ACC112 (cell line): ENCODE results near the gene SULT2B1.
"Not testable (repeated sequence)": the region's sequence is repeated elsewhere in the genome, so short reads cannot be mapped to it uniquely, and the experiment has no call there.

Experiments used
- H2AFZ ChIP-seq: fragments of 200-600 bp; sonication (generic); one replicate; pipeline ENCODE4 v1.6.0; 2017; ENCODE audit warnings: antibody characterized with exemption, low read length; ENCODE audit not compliant: unreplicated experiment
- H3K27ac ChIP-seq: fragments of 200-600 bp; sonication (generic); 2 replicates; pipeline ENCODE4 v1.5.1; 2014; ENCODE audit warnings: low read depth, mild to moderate bottlenecking, antibody characterized with exemption, low read length, moderate library complexity
- H3K27me3 ChIP-seq: fragments of 200-600 bp; sonication (generic); 2 replicates; pipeline ENCODE4 v1.6.1; 2014; ENCODE audit warnings: mild to moderate bottlenecking, antibody characterized with exemption, low read length, moderate library complexity, mixed read lengths; ENCODE audit not compliant: insufficient read depth
- H3K36me3 ChIP-seq: fragments of 200-600 bp; sonication (generic); 2 replicates; pipeline ENCODE4 v1.6.1; 2016; ENCODE audit warnings: mild to moderate bottlenecking, antibody characterized with exemption, low read length, moderate library complexity, mixed read lengths; ENCODE audit not compliant: insufficient read depth
- H3K4me1 ChIP-seq: fragments of 200-600 bp; sonication (generic); one replicate; pipeline ENCODE4 v1.6.1; 2016; ENCODE audit warnings: low read length, mixed read lengths; ENCODE audit not compliant: insufficient read depth, unreplicated experiment, control insufficient read depth
- H3K4me3 ChIP-seq: fragments of 200-600 bp; sonication (generic); 2 replicates; pipeline ENCODE4 v1.5.1; 2014; ENCODE audit warnings: mild to moderate bottlenecking, low read depth, low read length
- H3K79me2 ChIP-seq: fragments of 200-600 bp; sonication (generic); one replicate; pipeline ENCODE4 v1.6.0; 2016; ENCODE audit warnings: low read length; ENCODE audit not compliant: control insufficient read depth, unreplicated experiment, insufficient read depth

Gene SULT2B1

GRCh38 chr19:48512504-48513288 lies 39.3 kb upstream of the SULT2B1 start:
- Histone ChIP-seq H3K27me3 (peaks cover 18% of the 10 kb centered on the region), H3K36me3 (no peaks in the 10 kb centered on the region), H3K4me1 (no peaks in the 10 kb centered on the region), H3K79me2 (no peaks in the 10 kb centered on the region), H3K4me3 (no peak overlapping the region), H3K27ac (no peak overlapping the region), H2AFZ (no peak overlapping the region)

DNA sequence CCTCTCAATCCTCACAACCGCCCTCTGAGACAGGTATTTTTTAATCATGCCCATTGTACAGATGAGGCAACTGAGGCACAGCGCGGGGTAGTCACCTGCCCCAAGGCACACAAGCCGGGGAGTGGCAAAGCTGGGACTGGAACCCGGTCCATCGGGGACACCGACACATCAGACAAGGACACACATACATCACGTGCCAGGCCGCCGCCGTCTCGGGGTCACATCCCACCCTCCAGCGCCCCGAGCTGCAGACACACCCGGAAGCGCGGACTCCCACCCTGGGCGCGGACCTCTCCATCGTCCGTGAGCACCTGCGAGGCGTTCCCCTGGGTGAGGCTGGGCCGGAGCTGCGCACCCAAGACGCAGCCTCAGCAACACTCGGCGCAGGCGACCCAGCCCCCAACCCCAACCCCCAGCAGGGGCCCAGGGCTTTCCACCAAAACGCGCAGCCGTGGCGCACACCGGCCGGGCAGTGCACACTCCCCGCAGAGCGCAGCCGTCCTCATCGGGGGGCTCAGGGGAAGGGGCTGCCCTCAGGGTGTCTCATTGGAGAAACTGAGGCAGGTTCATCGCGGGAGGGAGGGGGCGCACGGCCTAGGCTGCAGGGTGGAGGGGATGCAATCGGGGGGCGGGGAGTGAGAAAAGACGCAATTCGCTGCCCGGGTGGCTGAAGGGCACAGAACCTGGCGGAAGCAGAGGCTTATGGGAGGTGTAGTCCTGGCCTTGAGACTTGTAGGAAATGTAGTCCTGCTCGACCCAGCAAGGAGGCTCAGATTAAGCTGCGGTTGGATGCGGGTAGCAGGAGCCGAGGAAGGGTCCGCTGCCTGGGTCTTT lies 38.5 kb upstream of the SULT2B1 start:
- no peaks in the 10 kb centered on the region for H3K79me2 ChIP-seq
- H3K27me3 ChIP-seq, result peaks cover 18% of the 10 kb centered on the region
- peak overlapping the region; percentile 75 for H3K4me3 ChIP-seq
- H2AFZ ChIP-seq, result no peak overlapping the region
- no peaks in the 10 kb centered on the region for H3K4me1 ChIP-seq
- H3K36me3 ChIP-seq, result no peaks in the 10 kb centered on the region
- no peak overlapping the region for H3K27ac ChIP-seq

- Histone ChIP-seq H3K4me3 (peak overlapping the region; percentile 75; the same call in 1 of the 2 replicates), H3K36me3 (no peaks in the 10 kb centered on the region), H3K27ac (no peak overlapping the region), H2AFZ (no peak overlapping the region), H3K4me1 (no peaks in the 10 kb centered on the region), H3K79me2 (no peaks in the 10 kb centered on the region), H3K27me3 (peaks cover 18% of the 10 kb centered on the region)
These were observed 37.9 kb upstream of the SULT2B1 start for GRCh38 chr19:48514123-48514458.

GRCh38 chr19:48516536-48516935 lies 35.4 kb upstream of the SULT2B1 start:
- Histone ChIP-seq H2AFZ (no peak overlapping the region), H3K4me3 (no peak overlapping the region), H3K27ac (no peak overlapping the region), H3K79me2 (no peaks in the 10 kb centered on the region), H3K4me1 (no peaks in the 10 kb centered on the region), H3K36me3 (no peaks in the 10 kb centered on the region), H3K27me3 (peaks cover 14% of the 10 kb centered on the region)

DNA sequence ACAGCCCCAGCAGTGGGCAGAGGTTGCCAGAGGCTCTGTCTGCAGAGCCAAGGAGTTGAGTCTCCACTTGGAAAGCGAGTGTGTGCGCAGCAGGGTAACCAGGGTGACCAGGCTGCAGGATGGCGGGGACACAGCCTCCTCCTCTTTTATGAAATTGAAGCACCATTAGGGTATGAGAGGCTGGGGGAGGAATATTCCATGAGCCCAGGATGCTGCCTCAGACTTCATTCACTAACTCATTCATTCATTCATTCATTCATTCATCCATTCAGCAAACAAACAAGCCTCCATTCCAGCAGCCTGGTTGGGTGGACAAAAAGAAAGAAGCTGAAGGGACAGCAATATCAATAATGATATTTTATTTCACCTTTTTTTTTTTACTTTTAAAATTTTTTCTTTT lies 33.8 kb upstream of the SULT2B1 start:
- Histone ChIP-seq H3K4me3 (no peak overlapping the region), H3K27me3 (peaks cover under 1% of the 10 kb centered on the region; the same call in 1 of the 2 replicates), H3K27ac (no peak overlapping the region)

DNA sequence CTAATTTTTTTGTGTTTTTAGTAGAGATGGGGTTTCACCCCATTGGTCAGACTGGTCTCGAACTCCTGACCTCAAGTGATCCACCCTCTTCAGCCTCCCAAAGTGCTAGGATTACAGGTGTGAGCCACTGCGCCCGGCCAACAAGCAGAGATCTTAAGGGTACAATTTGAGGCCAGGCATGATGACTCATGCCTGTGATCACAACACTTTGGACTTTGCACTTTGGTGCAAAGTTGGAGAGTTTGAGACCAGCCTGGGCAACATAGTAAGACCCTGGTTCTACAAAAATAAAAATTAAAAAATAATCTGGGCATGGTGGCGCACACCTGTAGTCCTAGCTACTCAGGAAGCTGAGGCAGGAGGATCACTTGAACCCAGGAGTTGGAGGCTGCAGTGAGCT lies 32.5 kb upstream of the SULT2B1 start:
- H3K4me3 ChIP-seq, H3K4me1 ChIP-seq, H3K27me3 ChIP-seq, H3K79me2 ChIP-seq, H3K27ac ChIP-seq, H3K36me3 ChIP-seq, H2AFZ ChIP-seq: not testable (repeated sequence)

More for the DNA sequence above, 33.8 kb upstream of the SULT2B1 start:
- Histone ChIP-seq H3K4me1 (no peaks in the 10 kb centered on the region), H2AFZ (no peak overlapping the region), H3K36me3 (no peaks in the 10 kb centered on the region), H3K79me2 (no peaks in the 10 kb centered on the region)

DNA sequence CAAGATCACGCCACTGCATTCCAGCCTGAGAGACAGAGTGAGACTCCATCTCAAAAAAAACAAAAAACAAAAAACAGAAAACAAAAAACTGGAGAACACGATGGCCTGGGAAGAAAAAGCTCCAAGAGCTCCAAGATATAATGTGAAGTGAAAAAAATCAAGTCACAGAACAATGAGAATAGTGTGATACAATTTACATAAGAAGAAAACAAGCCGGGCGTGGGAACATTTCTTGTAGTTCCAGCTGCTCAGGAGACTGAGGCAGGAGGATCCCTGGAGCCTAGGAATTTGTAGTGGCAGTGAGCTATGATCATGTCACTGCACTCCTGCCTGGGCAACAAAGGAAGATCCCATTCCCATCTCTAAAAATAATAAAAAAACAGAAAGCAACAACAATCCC lies 31.8 kb upstream of the SULT2B1 start:
- Histone ChIP-seq H3K4me1 (no peaks in the 10 kb centered on the region), H2AFZ (no peak overlapping the region), H3K27ac (no peak overlapping the region), H3K4me3 (no peak overlapping the region), H3K36me3 (no peaks in the 10 kb centered on the region), H3K27me3 (no peaks in the 10 kb centered on the region), H3K79me2 (no peaks in the 10 kb centered on the region)

- Histone ChIP-seq H3K4me3 (no peak overlapping the region), H3K36me3 (no peaks in the 10 kb centered on the region), H3K79me2 (no peaks in the 10 kb centered on the region), H3K4me1 (no peaks in the 10 kb centered on the region), H3K27me3 (no peaks in the 10 kb centered on the region), H2AFZ (no peak overlapping the region), H3K27ac (no peak overlapping the region)
These were observed 27.8 kb upstream of the SULT2B1 start for GRCh38 chr19:48524221-48524620.

- no peak overlapping the region for H3K4me3 ChIP-seq
- no peak overlapping the region for H3K27ac ChIP-seq
- no peaks in the 10 kb centered on the region for H3K27me3 ChIP-seq
- H3K36me3 ChIP-seq, result no peaks in the 10 kb centered on the region
- H3K79me2 ChIP-seq, result no peaks in the 10 kb centered on the region
- H3K4me1 ChIP-seq, result no peaks in the 10 kb centered on the region
- H2AFZ ChIP-seq, result no peak overlapping the region
These were observed 27.2 kb upstream of the SULT2B1 start for GRCh38 chr19:48524732-48525131.

DNA sequence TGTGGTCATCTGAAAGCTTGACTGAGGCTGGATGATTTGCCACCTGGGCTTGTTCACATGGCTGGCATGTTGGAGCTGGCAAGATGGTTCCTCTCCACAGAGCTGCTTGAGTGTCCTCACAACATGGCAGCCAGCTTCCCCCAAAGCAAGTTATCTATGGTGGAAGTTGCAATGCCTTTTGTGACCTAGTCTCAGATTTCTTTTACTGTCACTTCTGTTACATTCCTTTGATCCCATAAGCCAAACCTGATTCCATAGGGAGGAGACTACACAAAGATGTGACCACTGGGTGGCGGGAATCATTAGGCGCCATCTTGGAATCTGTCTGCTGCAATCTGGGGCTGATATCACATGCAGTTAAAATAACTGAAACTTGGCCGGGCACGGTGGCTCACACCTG lies 22.8 kb upstream of the SULT2B1 start:
- Histone ChIP-seq H3K4me1 (no peaks in the 10 kb centered on the region), H3K79me2 (no peaks in the 10 kb centered on the region), H2AFZ (no peak overlapping the region), H3K27ac (no peak overlapping the region), H3K27me3 (no peaks in the 10 kb centered on the region), H3K36me3 (no peaks in the 10 kb centered on the region), H3K4me3 (no peak overlapping the region)
